LNCAP (cell line): ENCODE data around the gene SULF2.

Source experiments
- TF ChIP-seq, protein P1 (sequence below): fragments of 450-650 bp; IDR thresholded peaks from 2 replicates; pipeline ENCODE4 v1.5.1; 2017; ENCODE audit warnings: mild to moderate bottlenecking

SULF2 gene

DNA sequence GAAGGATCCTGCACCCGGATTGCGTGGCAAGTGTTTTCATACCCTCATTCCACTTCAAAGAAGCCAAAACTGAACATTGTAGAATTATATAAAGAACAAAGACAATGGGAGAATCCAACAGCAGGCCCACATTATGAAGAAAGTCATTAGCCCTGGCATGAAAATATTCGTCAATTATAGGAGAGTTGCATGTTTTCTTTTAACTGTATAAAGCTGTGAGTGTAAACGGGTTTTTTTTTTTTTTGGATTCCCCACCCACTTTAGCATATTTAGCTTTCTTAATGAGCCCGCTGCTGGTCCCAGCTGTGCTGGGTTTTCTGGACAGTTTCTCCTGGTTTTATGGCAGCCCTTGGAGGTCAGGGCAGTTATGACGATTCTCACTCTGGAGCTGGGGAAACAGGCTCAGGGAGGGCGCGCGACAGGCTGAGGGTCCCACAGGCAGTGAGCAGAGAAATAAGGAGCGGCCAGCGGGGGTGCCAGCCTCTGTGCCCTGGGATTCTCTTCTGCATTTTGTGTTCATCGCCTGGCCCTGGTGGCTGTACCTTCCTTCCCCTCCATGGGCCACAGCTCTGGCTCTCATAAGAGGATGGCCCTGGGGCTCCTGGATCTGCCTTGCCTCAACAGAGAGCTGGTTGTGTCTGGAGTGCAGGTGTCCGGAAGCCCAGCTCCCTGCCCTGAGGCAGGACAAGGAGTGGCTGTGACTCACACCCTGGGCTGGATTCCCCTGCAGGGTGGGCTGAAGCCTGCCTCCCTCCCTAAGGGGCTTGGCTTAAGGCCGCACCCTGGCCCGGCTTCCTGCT, 24.1 kb upstream of the SULF2 start:
- TF ChIP-seq, protein P1, sequence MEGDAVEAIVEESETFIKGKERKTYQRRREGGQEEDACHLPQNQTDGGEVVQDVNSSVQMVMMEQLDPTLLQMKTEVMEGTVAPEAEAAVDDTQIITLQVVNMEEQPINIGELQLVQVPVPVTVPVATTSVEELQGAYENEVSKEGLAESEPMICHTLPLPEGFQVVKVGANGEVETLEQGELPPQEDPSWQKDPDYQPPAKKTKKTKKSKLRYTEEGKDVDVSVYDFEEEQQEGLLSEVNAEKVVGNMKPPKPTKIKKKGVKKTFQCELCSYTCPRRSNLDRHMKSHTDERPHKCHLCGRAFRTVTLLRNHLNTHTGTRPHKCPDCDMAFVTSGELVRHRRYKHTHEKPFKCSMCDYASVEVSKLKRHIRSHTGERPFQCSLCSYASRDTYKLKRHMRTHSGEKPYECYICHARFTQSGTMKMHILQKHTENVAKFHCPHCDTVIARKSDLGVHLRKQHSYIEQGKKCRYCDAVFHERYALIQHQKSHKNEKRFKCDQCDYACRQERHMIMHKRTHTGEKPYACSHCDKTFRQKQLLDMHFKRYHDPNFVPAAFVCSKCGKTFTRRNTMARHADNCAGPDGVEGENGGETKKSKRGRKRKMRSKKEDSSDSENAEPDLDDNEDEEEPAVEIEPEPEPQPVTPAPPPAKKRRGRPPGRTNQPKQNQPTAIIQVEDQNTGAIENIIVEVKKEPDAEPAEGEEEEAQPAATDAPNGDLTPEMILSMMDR = no peak

DNA sequence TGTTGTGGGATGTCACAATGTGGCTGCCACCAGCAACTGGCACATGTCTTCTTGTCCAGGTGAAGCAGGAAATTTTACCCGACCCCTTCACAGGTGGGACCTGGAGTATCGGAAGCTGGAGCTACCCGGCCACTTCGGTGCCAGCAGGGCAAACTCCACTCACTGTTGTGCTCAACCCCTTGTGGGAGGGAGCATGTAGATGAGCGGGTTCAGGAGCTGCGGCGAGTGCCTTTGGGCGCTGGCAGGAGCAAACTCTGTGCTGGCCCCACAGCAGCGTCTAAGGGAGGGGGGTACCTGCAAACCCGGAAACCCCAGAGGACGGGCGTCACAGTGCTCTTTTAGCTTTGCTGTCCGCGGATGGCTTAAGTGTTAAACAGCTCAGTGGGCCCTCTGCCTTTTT, 20.7 kb upstream of the SULF2 start:
- TF ChIP-seq, protein P1 = no peak

DNA sequence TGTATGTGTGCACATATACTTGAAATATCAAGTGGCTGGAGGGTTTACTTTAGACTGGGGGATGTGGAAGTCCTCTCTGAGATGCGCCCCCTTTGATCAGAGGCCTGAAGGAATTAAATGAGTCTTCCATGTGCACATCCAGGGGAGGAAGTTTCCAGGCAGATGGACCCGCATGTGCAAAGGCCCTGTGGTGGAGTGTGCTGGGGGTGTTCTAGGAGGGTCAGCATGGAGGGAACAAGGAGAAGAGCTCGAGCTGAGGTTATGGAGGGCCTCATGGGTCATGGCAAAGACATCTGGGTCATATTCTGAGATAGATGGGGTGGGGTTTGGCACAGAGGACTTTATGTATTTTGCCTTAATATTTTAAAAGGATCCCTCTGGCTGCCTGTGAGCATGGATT, 17.7 kb upstream of the SULF2 start:
- TF ChIP-seq, protein P1 = no peak

DNA sequence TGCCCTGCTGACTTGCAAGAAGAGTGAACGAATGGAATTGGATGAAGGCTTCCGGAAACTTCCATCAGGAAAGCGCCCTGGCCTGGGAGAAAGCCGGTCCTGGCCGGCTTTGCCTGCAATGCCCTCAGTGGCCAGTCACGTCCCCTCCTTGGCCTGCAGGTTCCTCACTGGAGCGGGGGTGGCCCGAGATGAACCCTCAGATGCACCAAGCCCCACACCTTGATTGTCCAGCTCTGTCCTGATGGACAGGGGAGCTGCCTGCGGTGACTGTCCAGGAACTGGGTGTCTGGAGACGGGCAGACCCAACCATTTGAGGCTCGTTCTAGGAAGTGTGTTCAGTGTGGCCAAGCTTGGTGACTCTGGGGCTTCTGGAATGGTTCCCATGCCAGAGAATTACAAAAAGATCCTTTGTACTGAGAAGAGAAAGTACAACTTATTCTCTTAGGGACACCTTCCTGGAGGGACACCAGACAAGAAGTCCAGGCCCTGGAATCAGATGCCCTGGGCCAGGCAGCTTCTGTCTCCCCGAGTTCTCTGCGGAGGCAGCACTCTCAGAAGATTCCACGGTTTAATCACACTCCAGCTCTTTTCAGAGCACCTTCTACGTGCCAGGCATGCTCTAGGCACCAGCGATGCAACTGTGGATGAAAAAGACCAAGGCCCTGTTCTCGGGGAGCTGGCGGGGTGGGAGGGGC, 17.1 kb upstream of the SULF2 start:
- TF ChIP-seq, protein P1 = no peak

GRCh38 chr20:47801759-47802158, 16.5 kb upstream of the SULF2 start:
- TF ChIP-seq, protein P1 = no peak

- TF ChIP-seq, protein P1 = no peak
Observed at GRCh38 chr20:47801079-47801478, 15.8 kb upstream of the SULF2 start.

DNA sequence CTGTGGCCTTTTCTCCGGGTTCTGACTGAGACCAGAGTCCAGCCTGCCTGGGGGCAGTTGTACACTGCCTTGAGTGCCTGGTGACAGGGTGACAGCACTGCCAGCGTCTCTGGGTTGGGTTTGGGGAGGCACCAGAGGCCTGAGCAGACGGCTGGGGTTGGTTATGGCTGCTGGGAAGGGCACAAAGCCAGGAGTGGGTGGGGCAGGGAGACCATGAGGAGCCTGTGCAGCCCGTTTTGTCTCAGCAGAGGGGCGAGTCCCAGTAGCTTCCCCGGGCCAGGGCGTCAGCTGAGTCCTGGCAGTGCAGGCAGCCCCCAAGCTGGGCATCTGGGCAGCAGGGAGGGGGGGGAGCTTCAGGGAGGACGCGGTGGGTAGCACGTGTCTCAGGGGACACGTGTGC, 15.3 kb upstream of the SULF2 start:
- TF ChIP-seq, protein P1 = no peak
